Amniotic stem cell (primary cell): ENCODE measurements around the gene KRTAP5-2.

Source experiments
- DNase-seq: peaks from one replicate; lab custom pipeline; 2025; lab: John Stamatoyannopoulos, UW

The KRTAP5-2 gene

GRCh38 chr11:1555713-1556153 is 42.4 kb downstream of the KRTAP5-2 start:
- DNase-seq = no peak

- DNase-seq = no peak
These were observed 42.9 kb downstream of the KRTAP5-2 start for GRCh38 chr11:1554981-1555712.

- DNase-seq = no peak
These were observed 44.1 kb downstream of the KRTAP5-2 start for GRCh38 chr11:1553808-1554594.

DNA sequence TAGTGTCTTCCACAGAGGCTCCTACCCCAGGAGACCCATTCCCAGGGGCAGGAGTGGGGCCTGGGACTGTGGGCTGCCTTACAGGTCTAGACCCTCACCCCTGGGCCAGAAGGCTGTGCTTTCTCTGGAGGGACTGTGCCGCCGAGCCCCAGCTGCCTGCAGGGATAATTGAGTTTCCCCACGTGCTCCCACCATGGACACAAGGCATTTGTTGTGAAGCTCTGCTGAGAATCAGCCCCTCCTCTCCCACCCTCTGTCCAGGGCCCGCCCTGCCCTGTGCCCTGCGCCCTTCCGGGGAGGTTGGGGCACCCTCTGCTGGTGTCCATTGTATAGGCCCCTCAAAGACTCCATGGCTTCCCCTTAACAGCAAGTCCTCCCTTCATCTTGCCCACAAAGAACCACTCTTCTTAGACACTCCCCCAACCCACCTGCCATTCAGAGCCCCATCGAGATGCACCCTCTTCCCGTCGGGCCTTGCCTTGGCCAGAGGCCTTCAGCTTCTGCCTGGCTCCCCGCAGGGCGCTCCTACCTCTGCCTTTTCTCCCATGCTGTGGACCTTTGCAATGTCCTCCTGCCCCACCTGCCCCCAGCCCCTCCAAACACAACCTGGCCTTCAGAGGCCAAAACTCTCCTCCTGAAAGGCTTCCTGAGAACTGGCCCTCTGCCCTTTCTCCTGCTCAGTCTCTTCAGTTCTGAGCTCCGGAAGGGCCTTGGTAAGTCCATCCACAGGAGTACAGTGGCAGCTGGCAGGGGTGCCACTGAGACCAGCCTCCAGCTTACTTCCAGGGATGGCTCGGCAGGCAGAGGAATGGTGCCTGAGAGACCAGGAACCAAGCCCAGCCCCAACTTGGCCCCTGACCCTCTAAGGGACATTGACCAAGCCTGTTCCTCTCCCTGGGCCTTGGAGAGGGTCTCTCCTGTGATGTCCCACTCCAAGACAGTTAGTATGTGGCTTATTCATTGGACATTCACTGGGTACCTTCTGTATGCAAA is 48.5 kb downstream of the KRTAP5-2 start:
- no peak for DNase-seq

- DNase-seq = no peak
These were observed 49.6 kb downstream of the KRTAP5-2 start for GRCh38 chr11:1548221-1549070.

GRCh38 chr11:1547467-1548098 is 50.5 kb downstream of the KRTAP5-2 start:
- no peak for DNase-seq
